DMS79 (cell line): Measurements from ENCODE around the gene ARVCF.
A peak's percentile ranks its signal among the peaks of the same experiment; 100 is the strongest.

Source experiments
- DNase-seq: peaks from one replicate; lab custom pipeline; 2025; lab: John Stamatoyannopoulos, UW

The ARVCF gene

GRCh38 chr22:20029550-20030225 is 13.1 kb upstream of the ARVCF start:
- DNase-seq, result no peak

DNA sequence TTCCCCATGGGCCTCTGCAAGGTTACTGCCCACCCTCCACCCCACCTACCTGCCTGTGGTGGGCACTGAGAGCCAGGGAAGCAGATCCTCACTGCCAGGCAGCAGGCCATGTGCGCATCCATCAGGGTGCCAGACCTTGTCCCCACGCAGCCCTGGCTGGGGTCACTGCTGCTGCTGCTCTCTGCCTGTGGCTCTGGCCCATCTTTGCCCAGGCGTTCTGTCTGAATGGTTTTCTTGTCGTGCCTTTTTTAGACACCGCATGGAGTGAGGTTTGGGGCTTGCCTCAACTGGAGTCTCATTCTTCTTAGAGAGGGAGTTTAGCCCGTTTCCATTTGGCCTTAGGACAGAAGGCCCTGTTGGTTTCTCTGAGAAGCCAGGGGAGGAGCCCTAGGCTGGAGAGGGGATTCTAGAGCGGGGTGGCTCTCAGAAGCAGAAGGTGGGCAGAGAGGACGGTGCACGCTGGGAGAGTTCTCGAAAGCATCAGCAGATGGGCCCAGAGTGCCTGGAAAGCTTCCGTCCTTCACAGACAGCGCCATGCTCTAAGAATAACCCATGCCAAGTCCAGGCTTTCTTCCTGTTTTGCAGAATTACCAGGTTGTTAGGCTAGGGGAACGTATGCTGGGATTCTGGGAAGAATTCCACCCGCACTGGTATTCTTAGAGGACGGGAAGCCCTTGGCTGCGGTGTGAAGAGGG is 12.4 kb upstream of the ARVCF start:
- DNase-seq, result no peak

DNA sequence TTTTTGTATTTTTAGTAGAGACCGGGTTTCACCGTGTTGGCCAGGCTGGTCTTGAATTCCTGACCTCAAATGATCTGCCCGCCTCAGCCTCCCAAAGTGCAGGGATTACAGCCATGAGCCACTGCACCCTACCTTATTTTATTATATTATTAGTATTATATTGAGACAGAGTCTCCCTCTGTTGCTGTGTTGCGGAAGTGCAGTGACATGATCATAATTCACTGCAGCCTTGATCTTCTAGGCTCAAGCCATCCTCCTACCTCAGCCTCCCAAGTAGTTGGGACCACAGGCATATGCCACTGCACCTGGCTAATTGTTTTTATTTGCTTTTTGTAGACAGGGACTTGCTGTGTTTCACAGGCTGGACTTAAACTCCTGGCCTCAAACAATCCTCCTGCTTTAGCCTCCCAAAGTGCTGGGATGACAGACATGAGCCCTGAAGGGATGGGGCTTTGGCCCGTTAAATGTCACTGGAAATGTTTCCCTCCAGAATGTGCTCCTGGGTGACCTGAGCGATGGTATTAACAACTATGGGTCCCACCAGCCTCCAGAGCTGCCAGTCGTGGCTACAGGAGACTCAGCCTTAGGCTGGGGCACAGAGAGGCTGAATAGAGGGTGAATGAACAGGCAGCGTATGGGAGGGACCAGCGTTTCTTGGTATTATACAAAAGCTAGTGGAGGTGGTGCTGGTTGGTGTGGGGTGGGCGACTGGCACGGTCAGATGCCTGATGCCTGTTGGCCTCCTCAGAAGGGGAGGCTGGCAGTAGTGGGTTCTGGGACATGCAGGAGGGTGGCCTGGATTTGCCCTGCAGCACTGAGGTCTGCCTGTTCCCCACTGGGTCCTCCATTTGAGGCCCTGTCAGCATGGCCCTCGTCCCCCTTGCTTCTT is 11.6 kb upstream of the ARVCF start:
- DNase-seq, result no peak

- DNase-seq, result no peak
Observed at GRCh38 chr22:20026996-20027601, 10.5 kb upstream of the ARVCF start.

DNA sequence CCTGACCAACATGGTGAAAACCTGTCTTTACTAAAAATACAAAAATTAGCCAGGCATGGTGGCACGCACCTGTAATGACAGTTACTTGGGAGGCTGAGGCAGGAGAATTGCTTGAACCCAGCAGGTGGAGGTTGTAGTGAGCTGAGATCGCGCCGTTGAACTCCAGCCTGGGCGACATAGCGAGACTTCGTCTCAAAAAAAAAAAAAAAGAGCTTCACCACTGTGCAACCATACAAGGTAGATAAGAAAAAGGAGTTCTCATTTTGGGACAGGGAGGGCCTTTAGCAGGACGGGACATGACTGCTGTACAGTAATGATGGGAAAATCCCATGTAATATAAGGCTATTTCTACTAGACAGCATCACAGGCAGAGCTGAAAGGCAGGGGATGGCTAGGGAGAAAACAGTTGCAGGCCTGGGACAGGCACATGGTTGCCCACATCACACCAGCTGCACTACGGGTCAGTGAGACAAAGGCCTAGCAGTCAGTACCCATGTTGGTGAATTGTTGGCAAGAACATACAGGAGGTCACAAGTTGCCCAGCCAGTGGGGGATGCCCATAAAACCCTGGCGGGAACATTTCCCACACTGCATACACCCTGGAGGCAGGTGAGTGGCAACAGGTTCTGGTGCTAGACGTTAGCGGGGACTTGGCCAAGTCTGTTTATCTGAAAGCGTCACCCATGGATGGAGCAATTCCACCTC is 9.7 kb upstream of the ARVCF start:
- no peak for DNase-seq

- DNase-seq, result no peak
Observed at GRCh38 chr22:20025401-20026203, 9.0 kb upstream of the ARVCF start.

GRCh38 chr22:20024650-20025397 is 8.2 kb upstream of the ARVCF start:
- DNase-seq, result no peak

- DNase-seq, result no peak
Observed at GRCh38 chr22:20024225-20024624, 7.6 kb upstream of the ARVCF start.

GRCh38 chr22:20022978-20023613 is 6.5 kb upstream of the ARVCF start:
- no peak for DNase-seq

DNA sequence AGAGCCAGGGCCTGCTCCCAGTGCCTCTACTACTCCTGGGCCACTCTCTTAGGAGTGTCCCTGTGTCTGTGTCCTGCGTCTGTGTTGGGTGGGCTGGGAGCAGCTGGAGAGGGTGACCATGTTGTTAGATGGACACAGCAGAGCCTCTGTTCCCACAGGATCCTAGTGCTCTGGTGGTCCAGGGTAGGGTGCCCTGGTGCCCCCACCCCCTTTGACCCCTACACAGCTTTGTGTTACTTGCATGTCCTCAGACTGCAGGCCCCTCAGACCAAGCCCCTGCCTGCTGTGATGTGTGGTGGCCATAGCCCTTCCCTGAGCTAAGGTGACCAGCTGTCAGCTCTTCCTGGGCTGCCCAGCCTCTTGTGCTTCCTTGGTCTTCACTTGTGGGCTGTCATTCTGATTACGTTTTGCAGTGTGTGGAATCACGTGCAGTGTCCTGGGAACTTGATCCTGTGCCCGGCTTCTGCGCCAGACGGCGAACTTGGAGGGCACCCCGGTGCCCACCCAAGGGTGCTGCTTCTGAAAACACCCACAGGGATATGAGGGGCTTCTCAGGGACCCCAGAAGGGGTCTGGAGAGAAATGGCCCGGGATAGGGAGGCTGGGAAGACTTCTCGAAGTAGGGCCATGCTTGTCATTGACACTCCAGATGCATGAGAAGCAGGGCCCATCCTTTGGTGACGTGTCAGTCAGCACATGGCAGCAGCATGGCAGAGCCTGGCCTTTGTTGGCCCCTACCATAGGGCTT is 5.8 kb upstream of the ARVCF start:
- no peak for DNase-seq

DNA sequence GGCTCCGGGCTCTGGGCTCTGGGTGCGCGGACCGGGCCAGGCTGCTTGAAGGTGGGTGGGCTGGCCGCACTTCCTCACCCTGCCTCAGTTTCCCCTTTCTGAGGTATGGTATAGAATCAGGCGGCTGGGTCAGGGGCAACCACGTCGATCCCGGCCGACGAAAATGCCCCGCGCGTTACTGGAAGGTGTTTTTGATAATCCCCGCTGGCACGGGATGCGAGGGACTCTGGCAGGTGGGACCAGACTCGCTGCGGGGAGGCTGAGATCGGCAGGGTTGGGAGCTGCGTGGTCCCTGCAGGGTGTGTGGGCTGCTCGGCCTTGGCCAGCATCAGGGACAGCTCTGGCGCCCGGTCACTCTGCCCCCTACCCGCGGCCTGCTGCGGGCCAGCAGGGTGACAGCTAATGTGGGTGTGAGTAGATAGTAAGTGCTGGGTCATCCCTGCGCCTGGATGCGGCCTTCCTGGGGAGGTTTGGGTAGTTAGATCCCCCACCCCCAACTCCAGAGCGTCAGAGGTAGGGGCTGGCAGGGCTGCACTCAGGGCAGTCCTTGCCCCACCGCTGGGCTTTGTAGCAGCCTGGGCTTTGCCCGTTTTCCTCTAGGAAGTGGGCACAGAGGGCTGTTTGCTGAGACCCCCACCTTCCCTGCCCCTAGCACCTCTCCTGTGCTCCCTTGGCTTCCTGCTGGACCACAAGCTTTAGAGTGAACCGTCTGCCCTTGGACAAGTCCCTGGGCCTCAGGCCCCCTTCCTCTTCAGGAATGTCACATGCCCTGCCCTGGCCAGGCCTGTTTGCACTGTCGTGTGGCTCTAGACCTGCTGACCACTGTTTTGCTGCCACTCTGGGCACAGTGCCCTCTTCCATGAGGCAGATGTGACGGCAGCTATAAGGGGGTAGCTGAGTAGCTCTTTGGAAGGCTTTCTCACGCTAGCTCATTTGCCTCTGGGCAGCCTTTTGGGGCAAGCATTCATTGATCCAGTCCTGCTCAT is 4.9 kb upstream of the ARVCF start:
- no peak for DNase-seq

DNA sequence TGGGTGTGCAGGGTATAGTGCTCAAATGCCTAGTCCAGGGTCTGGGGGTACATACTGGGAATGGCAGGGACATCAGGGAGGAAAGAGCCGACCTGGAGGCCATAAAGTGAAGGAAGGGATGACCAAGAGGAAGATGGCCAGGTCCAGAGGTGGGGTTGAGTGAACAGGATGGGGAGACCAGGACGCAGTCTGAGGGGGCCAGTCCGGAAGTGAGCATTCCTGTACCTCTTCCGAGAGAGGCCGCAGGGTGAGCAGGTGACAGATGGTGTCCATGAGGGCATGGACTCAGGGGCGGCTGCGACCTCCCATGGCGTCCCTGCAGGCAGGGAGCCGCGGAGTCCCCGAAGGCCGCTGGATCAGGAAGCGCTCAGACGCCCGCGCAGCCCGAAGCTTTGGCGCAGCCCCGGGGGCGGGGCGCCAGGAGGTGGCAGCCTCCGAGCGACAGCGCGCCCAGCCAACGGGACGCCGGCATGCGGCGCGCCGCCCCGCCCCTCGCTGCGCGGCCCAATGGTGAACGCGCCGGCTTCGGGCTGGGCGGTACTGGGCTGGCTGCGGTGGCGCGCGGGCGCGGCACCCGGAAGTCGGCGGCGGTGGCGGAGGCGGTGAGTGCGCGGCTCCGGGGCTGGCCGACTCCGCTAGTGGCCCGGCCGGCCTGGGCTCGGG is 4.0 kb upstream of the ARVCF start, which contains the start of gene TANGO2:
TSS of gene TANGO2 (plus strand) at position 578 of the 663 bp plus-strand sequence. CDS start 15,689 bp downstream, outside the sequence.
- peak; percentile 28 for DNase-seq

- DNase-seq, result no peak
Observed at GRCh38 chr22:20019661-20020532, 3.3 kb upstream of the ARVCF start.

DNA sequence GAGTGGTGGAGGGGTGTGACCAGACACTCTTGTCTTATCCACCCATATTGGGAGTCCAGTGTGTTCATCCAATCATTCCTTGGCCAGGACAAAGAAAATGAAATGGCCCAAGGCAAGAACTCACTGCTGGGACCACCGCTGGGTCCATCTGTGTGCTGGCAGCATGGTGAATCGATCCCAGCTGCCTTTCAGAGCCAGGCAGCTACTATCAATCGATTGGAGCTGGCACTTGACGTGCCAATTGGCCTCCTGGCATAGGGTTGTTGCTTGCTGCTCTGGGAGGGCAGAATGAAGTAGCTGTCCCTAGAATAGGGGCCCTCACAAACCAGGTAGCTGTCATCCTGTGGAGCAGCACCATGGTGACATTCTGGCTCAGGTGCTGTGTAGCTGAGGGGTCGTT is 1.4 kb upstream of the ARVCF start:
- no peak for DNase-seq

DNA sequence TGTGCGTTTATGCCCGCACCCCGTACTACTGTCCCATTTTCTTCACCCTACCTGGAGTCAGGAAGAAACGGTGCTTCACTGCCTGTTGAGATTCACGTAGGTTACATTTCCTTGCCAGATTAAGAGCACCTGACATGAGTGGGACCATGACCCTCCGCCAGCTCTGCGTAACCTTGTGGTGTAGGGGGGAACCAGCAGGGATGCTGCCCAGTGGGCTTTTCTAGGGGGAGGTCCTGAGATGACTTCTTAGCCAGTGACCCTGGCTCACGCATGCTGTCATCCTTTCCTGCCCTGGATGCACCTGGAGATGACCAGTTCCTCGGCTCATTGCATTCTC is 967 bp upstream of the ARVCF start:
- no peak for DNase-seq
